Ascending aorta (tissue), 2 donors: ENCODE data around the gene DHRS7C. TPM values are rescaled to one million over a fixed set of nuclear protein-coding genes. Genes with fewer than 3 reads are reported as not detected.
A peak's percentile ranks its signal among the peaks of the same experiment; 100 is the strongest.

ENCODE experiments used
- DNase-seq, 2 donors: peaks; one replicate each; pipeline ENCODE4 v3.0.0-alpha.2; 2019; ENCODE audit warnings: low spot score in 2 of 2
- H3K27ac ChIP-seq, 2 donors: fragments of 200-600 bp; sonication (generic); one replicate each; pipeline ENCODE4 v1.5.1; 2016 to 2017; ENCODE audit warnings: mild to moderate bottlenecking in 1 of 2
- H3K27me3 ChIP-seq: fragments of 200-600 bp; sonication (generic); one replicate; pipeline ENCODE4 v1.5.1; 2017
- H3K36me3 ChIP-seq, 2 donors: fragments of 200-600 bp; sonication (generic); one replicate each; pipeline ENCODE4 v1.5.1; 2016
- H3K4me1 ChIP-seq, 2 donors: fragments of 200-600 bp; sonication (generic); one replicate each; pipeline ENCODE4 v1.5.1; 2016 to 2017; ENCODE audit warnings: mild to moderate bottlenecking in 1 of 2
- H3K4me3 ChIP-seq, 2 donors: fragments of 200-600 bp; sonication (generic); one replicate each; pipeline ENCODE4 v1.5.1; 2016 to 2017; ENCODE audit warnings: mild to moderate bottlenecking in 1 of 2
- H3K9me3 ChIP-seq, 2 donors: fragments of 200-600 bp; sonication (generic); one replicate each; pipeline ENCODE4 v1.5.1; 2016
- CTCF ChIP-seq, 3 experiments: fragments of 200-600 bp in 2 of 3; fragments of 450-650 bp in 1 of 3; sonication (generic) in 2 of 3; IDR thresholded peaks; one replicate each; pipeline ENCODE4 v1.5.1; 2016 to 2019; ENCODE audit warnings: antibody characterized with exemption in 3 of 3, mild to moderate bottlenecking in 1 of 3, moderate library complexity in 1 of 3
- intact Hi-C: fragments of 100-400 bp; cut with DNase I; formaldehyde crosslinking; loops from one replicate; pipeline ENCODE4 v1.15.1; 2023
- total RNA-seq: library from RNA; depleted of rRNA; stranded (reverse); fragments of >200 nt; gene quantifications from one replicate; pipeline ENCODE4 v1.1.0, GENCODE V29; 2016

DHRS7C gene
- total RNA-seq, result not detected

GRCh38 chr17:9790889-9791876 is at the start of gene DHRS7C:
TSS of gene DHRS7C (minus strand) at chr17:9791592. CDS start at chr17:9791284, 308 bp downstream.
- no peak within 1 kb of the TSS for H3K27ac ChIP-seq
- intact Hi-C loops, result no loop called here
- no peak for TF ChIP-seq CTCF (IDR thresholded peaks at IDR 0.05)

GRCh38 chr17:9839433-9839832 is 48.0 kb upstream of the DHRS7C start:
- Histone ChIP-seq H3K4me1 (no peaks in the 10 kb centered on the region), H3K4me3 (no peak overlapping the region), H3K36me3 (no peaks in the 10 kb centered on the region), H3K9me3 (no peaks in the 10 kb centered on the region), H3K27me3 (no peaks in the 10 kb centered on the region), H3K27ac (no peak overlapping the region)
- no peak for DNase-seq
- intact Hi-C loops, result no loop called here
- TF ChIP-seq CTCF (IDR thresholded peaks at IDR 0.05), result no peak

More at GRCh38 chr17:9790889-9791876, at the start of gene DHRS7C:
- H3K27me3 ChIP-seq, result no peaks in the 10 kb centered on the region
- no peaks in the 10 kb centered on the region for H3K36me3 ChIP-seq
- H3K4me3 ChIP-seq, result no peak within 1 kb of the TSS
- no peak for DNase-seq
- no peaks in the 10 kb centered on the region for H3K9me3 ChIP-seq
- no peaks in the 10 kb centered on the region for H3K4me1 ChIP-seq

GRCh38 chr17:9837551-9838471 is 46.4 kb upstream of the DHRS7C start:
- no peaks in the 10 kb centered on the region for H3K4me1 ChIP-seq

GRCh38 chr17:9833922-9834321 is 42.5 kb upstream of the DHRS7C start:
- DNase-seq, result no peak
- no peak overlapping the region for H3K27ac ChIP-seq
- no peak for TF ChIP-seq CTCF (IDR thresholded peaks at IDR 0.05)
- intact Hi-C loops, result no loop called here
- no peaks in the 10 kb centered on the region for H3K4me1 ChIP-seq
- no peaks in the 10 kb centered on the region for H3K9me3 ChIP-seq
- no peak overlapping the region for H3K4me3 ChIP-seq
- no peaks in the 10 kb centered on the region for H3K27me3 ChIP-seq
- H3K36me3 ChIP-seq, result no peaks in the 10 kb centered on the region

More at GRCh38 chr17:9837551-9838471, 46.4 kb upstream of the DHRS7C start:
- no peak for DNase-seq
- H3K36me3 ChIP-seq, result no peaks in the 10 kb centered on the region
- no peak overlapping the region for H3K4me3 ChIP-seq
- H3K27me3 ChIP-seq, result no peaks in the 10 kb centered on the region
- TF ChIP-seq CTCF (IDR thresholded peaks at IDR 0.05), result no peak
- H3K9me3 ChIP-seq, result no peaks in the 10 kb centered on the region
- peak overlapping the region in 1 of 2 donors; percentile 18 for H3K27ac ChIP-seq
- intact Hi-C loops, result no loop called here

GRCh38 chr17:9830711-9831110 is 39.3 kb upstream of the DHRS7C start:
- H3K9me3 ChIP-seq, result no peaks in the 10 kb centered on the region
- no peaks in the 10 kb centered on the region for H3K36me3 ChIP-seq
- no peaks in the 10 kb centered on the region for H3K4me1 ChIP-seq
- no peak overlapping the region for H3K27ac ChIP-seq
- no peak for DNase-seq
- TF ChIP-seq CTCF (IDR thresholded peaks at IDR 0.05), result no peak
- H3K4me3 ChIP-seq, result no peak overlapping the region
- no peaks in the 10 kb centered on the region for H3K27me3 ChIP-seq
- intact Hi-C loops, result no loop called here
